Measurements from ENCODE around the gene ZBED2. TPM values are rescaled to one million over a fixed set of nuclear protein-coding genes. Genes with fewer than 3 reads are reported as not detected.

The ZBED2 gene
- total and polyA plus RNA-seq, 2 of the 8 experiments (the other 6 are each of a cell fraction or from before 2014, with no cell fraction given), result not detected

DNA sequence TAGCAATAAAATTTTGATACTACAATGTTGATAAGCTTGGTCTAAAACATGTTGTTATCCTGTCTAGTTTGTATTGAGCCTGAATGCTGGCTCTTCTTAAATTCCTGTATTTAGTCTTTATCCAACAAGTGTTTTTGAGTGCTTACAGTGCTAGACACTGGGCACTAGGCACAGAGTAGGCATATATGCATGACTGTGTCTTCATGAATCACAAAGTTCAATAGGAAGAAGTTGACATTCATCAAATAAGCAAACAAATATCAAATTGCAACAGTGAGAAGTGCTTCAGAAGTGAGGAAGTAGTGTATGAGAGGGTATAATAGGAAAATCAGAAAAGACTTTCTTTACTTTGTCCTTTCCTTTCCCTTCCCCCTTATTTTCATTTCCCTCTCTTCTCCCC, 46.4 kb downstream of the ZBED2 start:
- no peak overlapping the region for H2BK15ac ChIP-seq (ENCODE audit: low read length)
- H2BK12ac ChIP-seq (ENCODE audit: low read depth, low read length), result no peak overlapping the region
- no peak overlapping the region for H2BK20ac ChIP-seq (ENCODE audit: low read length)
- no peaks in the 10 kb centered on the region for H4K20me1 ChIP-seq (replicated peaks in 1 of 2; ENCODE audit: control insufficient read depth in 1 of 2, insufficient read depth in 2 of 2, low read length in 2 of 2)
- H3K79me1 ChIP-seq (ENCODE audit: low read depth, low read length), result no peaks in the 10 kb centered on the region
- no peak overlapping the region for H3K27ac ChIP-seq (ENCODE audit: low read depth, low read length)
- no peak overlapping the region for H2BK5ac ChIP-seq (ENCODE audit: low read depth, low read length)
- no peak overlapping the region for H4K5ac ChIP-seq (ENCODE audit: insufficient read length, low read depth, low read length)
- no peak overlapping the region for H3K14ac ChIP-seq (ENCODE audit: insufficient read length)
- no peaks in the 10 kb centered on the region for H3K23me2 ChIP-seq (ENCODE audit: low read depth, low read length)
- no peak overlapping the region for H3K9ac ChIP-seq (replicated peaks in 1 of 4; ENCODE audit: extremely low read depth in 1 of 4, low read depth in 3 of 4, low read length in 3 of 4)
- H3K23ac ChIP-seq (ENCODE audit: insufficient read length), result no peak overlapping the region
- no peak overlapping the region for H2BK120ac ChIP-seq (replicated peaks; ENCODE audit: low read depth, low read length)
- FAIRE-seq (no peak), DNase-seq (ENCODE audit: low read depth in 1 of 2, low spot score in 2 of 2) (no peak)
- CTCF ChIA-PET (ENCODE audit: partially characterized antibody), result interaction anchor here (0.7 kb wide), 1 partner anchor 349 kb away, joined by 4 read pairs; no protein-coding TSS in a partner anchor
- peaks cover 0 to 3% (median 1%) of the 10 kb centered on the region in 4 experiments; a peak in 1 of 7 replicates for H3K4me1 ChIP-seq (replicated peaks in 1 of 4; ENCODE audit: control insufficient read depth in 3 of 4, insufficient read depth in 4 of 4, low read length in 3 of 4)
- no peak overlapping the region for H4K91ac ChIP-seq (replicated peaks; ENCODE audit: insufficient read length, low read length)
- no peak overlapping the region for H4K8ac ChIP-seq (ENCODE audit: extremely low read depth, insufficient read depth, low read length)
- peak overlapping the region; percentile 36 for H3K4ac ChIP-seq (replicated peaks; ENCODE audit: insufficient read length, low read depth, low read length)
- POLR2A ChIA-PET (ENCODE audit: partially characterized antibody), result no interaction called here
- no peak overlapping the region for H3K18ac ChIP-seq (ENCODE audit: extremely low read depth, low read length)
- H3K79me2 ChIP-seq (ENCODE audit: control insufficient read depth in 1 of 2, insufficient read depth in 2 of 2, low read length in 2 of 2), result no peaks in the 10 kb centered on the region
- H3K27me3 ChIP-seq (replicated peaks in 1 of 4; ENCODE audit: control insufficient read depth in 3 of 4, extremely low read depth in 1 of 4, insufficient read depth in 3 of 4, low read length in 3 of 4), result no peaks in the 10 kb centered on the region
- H3K9me3 ChIP-seq (ENCODE audit: insufficient read depth in 2 of 2, low read depth in 1 of 2, low read length in 1 of 2), result no peaks in the 10 kb centered on the region
- H3K4me3 ChIP-seq (ENCODE audit: extremely low read depth in 1 of 4, insufficient read depth in 2 of 4, low read depth in 3 of 4, low read length in 4 of 4), result no peak overlapping the region
- no peaks in the 10 kb centered on the region for H3K36me3 ChIP-seq (ENCODE audit: control insufficient read depth in 2 of 4, insufficient read depth in 4 of 4, low read length in 3 of 4)
- TF ChIP-seq EP300 (IDR thresholded peaks at IDR 0.05; ENCODE audit: borderline replicate concordance in 1 of 2, low read depth in 2 of 2, low read length in 2 of 2), result no peak
- TF ChIP-seq, protein P1, sequence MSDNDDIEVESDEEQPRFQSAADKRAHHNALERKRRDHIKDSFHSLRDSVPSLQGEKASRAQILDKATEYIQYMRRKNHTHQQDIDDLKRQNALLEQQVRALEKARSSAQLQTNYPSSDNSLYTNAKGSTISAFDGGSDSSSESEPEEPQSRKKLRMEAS (IDR thresholded peaks at IDR 0.05), result no peak
- TF ChIP-seq HDAC6 (IDR thresholded peaks at IDR 0.05; ENCODE audit: low read depth, low read length), result no peak
- TF ChIP-seq, protein P2, sequence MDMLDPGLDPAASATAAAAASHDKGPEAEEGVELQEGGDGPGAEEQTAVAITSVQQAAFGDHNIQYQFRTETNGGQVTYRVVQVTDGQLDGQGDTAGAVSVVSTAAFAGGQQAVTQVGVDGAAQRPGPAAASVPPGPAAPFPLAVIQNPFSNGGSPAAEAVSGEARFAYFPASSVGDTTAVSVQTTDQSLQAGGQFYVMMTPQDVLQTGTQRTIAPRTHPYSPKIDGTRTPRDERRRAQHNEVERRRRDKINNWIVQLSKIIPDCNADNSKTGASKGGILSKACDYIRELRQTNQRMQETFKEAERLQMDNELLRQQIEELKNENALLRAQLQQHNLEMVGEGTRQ (IDR thresholded peaks at IDR 0.05; ENCODE audit: low read length), result no peak
- TF ChIP-seq, protein P3, sequence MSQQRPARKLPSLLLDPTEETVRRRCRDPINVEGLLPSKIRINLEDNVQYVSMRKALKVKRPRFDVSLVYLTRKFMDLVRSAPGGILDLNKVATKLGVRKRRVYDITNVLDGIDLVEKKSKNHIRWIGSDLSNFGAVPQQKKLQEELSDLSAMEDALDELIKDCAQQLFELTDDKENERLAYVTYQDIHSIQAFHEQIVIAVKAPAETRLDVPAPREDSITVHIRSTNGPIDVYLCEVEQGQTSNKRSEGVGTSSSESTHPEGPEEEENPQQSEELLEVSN (IDR thresholded peaks at IDR 0.05), result no peak
- TF ChIP-seq, protein P4, sequence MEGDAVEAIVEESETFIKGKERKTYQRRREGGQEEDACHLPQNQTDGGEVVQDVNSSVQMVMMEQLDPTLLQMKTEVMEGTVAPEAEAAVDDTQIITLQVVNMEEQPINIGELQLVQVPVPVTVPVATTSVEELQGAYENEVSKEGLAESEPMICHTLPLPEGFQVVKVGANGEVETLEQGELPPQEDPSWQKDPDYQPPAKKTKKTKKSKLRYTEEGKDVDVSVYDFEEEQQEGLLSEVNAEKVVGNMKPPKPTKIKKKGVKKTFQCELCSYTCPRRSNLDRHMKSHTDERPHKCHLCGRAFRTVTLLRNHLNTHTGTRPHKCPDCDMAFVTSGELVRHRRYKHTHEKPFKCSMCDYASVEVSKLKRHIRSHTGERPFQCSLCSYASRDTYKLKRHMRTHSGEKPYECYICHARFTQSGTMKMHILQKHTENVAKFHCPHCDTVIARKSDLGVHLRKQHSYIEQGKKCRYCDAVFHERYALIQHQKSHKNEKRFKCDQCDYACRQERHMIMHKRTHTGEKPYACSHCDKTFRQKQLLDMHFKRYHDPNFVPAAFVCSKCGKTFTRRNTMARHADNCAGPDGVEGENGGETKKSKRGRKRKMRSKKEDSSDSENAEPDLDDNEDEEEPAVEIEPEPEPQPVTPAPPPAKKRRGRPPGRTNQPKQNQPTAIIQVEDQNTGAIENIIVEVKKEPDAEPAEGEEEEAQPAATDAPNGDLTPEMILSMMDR (IDR thresholded peaks at IDR 0.05; ENCODE audit: control extremely low read depth in 1 of 3, insufficient read depth in 1 of 3, low read depth in 1 of 3, low read length in 3 of 3), result no peak
- TF ChIP-seq SP1 (IDR thresholded peaks at IDR 0.05; ENCODE audit: low read depth, low read length), result no peak
- TF ChIP-seq ASH2L (IDR thresholded peaks at IDR 0.05; ENCODE audit: low read length), result no peak
- TF ChIP-seq FOSL1 (IDR thresholded peaks at IDR 0.05; ENCODE audit: insufficient read depth, low read depth, low read length), result no peak
- no peak for TF ChIP-seq SIX5 (IDR thresholded peaks at IDR 0.05; ENCODE audit: low read depth, low read length)
- H2AFZ ChIP-seq (ENCODE audit: low read length), result peak overlapping the region; percentile 3; the same call in 1 of the 2 replicates
- no peak overlapping the region for H3K56ac ChIP-seq (replicated peaks; ENCODE audit: insufficient read length, low read depth, low read length)
- H2AK5ac ChIP-seq (ENCODE audit: low read depth, low read length), result no peak overlapping the region
- H3K4me2 ChIP-seq (ENCODE audit: insufficient read depth in 1 of 2, low read depth in 2 of 2, low read length in 2 of 2), result no peak overlapping the region; a peak in 1 of 4 replicates

All from H1 (cell line).